Hematopoietic multipotent progenitor cell treated with erythropoietin and hydrocortisone succinate and interleukin-3 and kit ligand, for 4 days (in vitro differentiated cells): Measurements from ENCODE around the gene KLHDC10.
"Not testable (repeated sequence)": the region's sequence is repeated elsewhere in the genome, so short reads cannot be mapped to it uniquely, and the experiment has no call there.

Experiments used
- DNase-seq: peaks from one replicate; pipeline ENCODE4 v3.0.0-alpha.2; 2015

Gene KLHDC10, protein sequence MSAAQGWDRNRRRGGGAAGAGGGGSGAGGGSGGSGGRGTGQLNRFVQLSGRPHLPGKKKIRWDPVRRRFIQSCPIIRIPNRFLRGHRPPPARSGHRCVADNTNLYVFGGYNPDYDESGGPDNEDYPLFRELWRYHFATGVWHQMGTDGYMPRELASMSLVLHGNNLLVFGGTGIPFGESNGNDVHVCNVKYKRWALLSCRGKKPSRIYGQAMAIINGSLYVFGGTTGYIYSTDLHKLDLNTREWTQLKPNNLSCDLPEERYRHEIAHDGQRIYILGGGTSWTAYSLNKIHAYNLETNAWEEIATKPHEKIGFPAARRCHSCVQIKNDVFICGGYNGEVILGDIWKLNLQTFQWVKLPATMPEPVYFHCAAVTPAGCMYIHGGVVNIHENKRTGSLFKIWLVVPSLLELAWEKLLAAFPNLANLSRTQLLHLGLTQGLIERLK

DNA sequence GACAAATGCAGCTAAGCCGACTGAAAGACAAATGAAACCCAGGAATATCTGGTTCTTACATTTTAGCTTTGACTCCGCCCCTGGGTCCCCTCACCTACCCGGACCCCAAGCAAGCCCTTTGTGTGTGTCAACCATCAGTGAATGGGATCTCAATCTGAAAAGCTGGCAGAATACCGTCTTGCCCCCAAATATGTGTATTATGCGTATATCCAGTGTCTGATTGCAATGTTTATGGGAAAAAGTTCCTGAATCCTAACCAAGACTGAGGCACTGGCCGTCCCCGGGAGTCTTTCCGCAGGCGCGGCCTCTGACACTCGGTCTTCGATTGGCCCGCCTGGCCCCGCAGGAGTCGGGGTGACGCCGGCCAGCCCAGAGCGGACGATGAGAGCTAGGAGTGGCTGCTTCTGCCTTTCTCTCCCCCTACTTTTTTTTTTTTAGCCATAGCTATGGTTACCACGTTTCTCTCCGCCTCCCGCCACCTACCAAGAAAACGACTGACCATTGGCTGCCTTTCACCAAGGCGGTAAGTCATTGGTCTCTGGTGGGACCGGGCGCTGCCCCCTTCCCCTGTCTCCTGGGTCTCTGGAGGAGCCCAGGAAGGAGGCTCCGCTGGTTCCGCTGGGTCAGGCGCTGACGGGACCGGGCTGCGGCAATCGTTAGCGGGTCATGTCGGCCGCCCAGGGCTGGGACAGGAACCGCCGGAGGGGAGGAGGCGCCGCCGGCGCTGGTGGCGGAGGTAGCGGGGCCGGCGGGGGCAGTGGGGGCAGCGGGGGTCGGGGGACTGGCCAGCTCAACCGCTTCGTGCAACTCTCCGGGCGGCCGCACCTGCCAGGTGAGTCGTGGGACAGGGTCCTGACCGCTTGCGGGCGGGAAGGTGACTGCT, at the start of gene KLHDC10:
TSS of gene KLHDC10 (plus strand) at position 557 of the 883 bp plus-strand sequence. CDS start at position 667, 110 bp downstream.
- DNase-seq: peak; percentile 99

DNA sequence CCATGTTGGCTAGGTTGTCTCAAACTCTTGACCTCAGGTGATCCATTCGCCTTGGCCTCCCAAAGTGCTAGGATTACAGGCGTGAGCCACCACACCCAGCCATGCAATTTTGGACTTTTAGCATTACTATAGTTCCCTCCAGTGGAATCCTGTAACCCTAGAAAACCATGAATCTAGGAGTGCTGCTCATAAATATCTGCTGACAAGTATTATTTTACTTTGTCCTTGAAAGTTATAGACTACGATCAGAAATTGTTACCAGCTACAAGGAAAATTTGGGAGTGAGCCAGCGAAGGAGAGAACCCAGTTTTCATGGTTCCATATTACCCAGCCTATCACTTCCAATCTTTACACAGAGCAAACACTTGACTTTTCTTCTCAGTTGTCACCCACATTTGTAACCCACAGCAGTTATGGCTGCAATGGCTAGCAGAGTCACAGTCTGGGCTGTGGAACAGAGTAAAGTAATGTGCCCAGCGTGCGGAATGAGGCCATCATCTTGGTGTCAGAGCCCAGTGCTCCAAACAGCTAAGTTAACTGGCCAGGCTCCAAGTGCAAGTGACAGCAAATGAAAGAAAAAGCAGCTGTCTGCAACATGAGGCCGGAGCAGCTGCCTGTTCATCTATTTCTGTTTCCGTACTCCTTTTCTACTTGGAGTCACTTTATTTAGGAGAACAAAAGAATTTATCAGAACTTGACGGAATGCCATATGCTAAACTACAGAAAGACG, 49.1 kb upstream of the KLHDC10 start:
- DNase-seq: no peak

GRCh38 chr7:130022115-130022514, 48.2 kb upstream of the KLHDC10 start:
- DNase-seq: no peak

DNA sequence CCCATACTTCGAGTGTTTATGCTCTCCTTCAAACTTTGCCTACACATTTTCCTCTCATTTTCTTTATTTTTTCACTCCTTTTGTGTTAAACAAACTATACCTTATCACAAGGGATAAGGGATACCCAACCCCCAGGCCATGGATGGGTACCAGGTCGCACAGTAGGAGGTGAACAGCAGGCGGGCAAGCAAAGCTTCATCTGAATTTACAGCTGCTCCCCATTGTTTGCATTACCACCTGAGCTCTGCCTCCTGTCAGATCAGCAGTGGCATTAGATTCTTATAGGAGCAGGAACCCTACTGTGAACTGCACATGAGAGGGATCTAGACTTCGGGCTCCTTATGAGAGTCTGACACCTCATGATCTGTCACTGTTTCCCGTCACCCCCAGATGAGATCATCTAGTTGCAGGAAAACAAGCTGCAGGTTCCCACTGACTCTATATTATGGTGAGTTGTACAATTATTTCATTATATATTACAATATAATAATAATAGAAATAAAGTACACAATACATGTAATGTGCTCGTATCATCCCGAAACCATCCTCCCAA, 47.6 kb upstream of the KLHDC10 start:
- DNase-seq: no peak

- no peak for DNase-seq
These were observed 45.9 kb upstream of the KLHDC10 start for GRCh38 chr7:130024390-130024789.

GRCh38 chr7:130032698-130033097, 37.6 kb upstream of the KLHDC10 start:
- no peak for DNase-seq

- DNase-seq: peak; percentile 42
These were observed 32.6 kb upstream of the KLHDC10 start for GRCh38 chr7:130037703-130038102.

GRCh38 chr7:130040576-130040975, 29.8 kb upstream of the KLHDC10 start:
- DNase-seq: no peak

DNA sequence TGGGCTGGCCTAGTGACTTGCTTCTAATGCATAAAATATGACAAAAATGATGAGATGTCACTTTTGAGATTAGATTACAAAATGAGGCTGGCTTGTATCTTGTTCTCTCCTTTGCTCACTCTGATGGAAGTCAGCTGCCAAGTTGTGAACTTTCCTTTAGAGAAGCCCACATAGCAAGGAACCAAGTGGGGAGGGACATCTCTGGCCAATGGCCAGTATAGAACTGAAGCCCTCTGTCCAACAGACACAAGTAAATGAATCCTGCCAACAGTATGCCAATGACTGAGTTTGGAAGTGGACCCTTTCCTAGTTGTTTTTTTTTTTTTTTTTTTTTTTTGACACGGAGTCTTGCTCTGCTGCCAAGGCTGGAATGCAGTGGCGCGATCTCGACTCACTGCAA, 22.5 kb upstream of the KLHDC10 start:
- no peak for DNase-seq

- DNase-seq: no peak
These were observed 21.4 kb upstream of the KLHDC10 start for GRCh38 chr7:130048906-130049305.

DNA sequence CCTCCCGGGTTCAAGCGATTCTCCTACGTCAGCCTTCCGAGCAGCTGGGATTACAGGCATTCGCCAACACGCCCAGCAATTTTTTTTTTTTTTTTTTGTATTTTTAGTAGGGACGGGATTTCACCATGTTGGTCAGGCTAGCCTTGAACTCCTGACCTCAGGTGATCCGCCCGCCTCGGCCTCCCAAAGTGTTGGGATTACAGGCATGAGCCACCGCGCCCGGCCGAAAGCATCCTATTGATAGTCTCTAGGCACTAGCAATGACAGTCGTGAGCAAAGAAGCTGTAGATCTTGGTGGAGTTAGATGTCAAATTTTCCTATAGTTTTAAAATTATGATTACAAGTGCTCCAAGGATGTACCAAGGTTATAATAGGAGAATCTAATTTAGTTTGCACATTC, 18.1 kb upstream of the KLHDC10 start:
- DNase-seq: not testable (repeated sequence)

DNA sequence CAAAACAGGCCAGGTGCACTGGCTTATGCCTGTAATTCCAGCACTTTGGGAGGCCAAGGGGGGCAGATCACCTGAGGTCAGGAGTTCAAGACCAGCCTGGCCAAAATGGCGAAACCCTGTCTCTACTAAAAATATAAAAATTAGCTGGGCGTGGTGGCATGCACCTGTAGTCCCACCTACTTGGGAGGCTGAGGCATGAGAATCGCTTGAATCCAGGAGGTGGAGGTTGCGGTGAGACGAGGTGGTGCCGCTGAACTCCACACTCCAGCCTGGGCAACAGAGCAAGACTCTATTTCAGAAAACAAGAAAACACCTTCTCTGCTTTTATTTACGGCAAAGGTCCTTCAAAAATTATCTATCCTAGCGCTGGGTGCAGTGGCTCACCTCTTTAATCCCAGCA, 15.1 kb upstream of the KLHDC10 start:
- not testable (repeated sequence) for DNase-seq

GRCh38 chr7:130062246-130062645, 8.1 kb upstream of the KLHDC10 start:
- DNase-seq: no peak

DNA sequence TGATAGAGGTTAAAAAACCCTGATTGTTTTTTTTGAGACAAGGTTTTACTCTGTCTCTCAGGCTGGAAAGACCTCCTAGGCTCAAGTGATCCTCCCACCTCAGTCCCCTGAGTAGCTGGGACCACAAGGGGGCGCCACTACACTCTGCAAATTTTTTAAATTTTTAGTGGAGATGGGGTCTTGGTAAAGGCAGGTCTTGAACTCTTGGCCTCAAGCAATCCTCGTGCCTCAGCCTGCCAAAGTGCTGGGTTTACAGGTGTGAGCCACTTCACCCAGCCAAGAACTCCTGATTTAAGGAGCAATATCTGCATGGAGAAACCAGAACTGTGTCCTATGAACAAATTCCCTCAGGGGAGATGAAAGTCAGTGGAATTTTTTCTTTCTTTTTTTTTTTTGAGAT, 7.3 kb upstream of the KLHDC10 start:
- DNase-seq: peak; percentile 84

- DNase-seq: not testable (repeated sequence)
These were observed 5.8 kb upstream of the KLHDC10 start for GRCh38 chr7:130064580-130064926.

GRCh38 chr7:130065500-130066152, 4.7 kb upstream of the KLHDC10 start:
- DNase-seq: no peak

DNA sequence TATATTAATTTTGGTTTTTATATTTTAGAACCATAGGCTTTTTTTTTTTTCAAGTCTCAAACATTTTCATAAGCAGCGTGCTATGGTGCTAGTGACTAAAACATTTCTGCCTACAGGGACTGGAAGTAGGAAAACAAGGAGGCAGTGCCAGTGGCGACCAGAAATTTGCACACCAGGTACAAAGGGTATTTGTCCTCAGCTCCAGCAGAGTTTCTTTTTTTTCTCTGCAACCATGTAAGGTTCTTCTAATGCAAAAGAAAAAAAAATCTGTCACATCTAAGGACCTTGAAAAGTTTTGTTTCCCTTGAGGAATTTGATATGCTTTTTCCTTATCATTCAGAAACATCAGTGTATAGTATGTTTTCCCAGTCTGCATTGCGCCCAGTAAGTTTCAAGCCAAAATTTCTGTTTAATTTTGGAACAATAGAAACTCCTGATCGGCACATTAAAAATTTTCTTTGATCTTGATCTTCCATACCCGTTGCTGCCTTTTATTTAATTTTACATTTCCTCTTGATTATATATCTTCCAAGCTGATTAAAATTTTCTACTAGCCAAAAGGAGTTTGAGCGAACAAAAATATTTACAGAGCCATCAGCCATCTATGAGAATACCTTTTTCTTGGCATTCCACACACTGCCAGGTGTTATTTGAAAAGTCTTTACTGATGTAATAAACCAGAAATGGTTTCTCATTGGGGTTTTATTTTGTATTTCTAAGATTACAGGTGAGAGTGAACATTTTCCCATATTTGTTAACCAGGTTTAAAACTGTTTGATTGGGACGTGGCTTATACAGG, 956 bp upstream of the KLHDC10 start:
- DNase-seq: no peak

DNA sequence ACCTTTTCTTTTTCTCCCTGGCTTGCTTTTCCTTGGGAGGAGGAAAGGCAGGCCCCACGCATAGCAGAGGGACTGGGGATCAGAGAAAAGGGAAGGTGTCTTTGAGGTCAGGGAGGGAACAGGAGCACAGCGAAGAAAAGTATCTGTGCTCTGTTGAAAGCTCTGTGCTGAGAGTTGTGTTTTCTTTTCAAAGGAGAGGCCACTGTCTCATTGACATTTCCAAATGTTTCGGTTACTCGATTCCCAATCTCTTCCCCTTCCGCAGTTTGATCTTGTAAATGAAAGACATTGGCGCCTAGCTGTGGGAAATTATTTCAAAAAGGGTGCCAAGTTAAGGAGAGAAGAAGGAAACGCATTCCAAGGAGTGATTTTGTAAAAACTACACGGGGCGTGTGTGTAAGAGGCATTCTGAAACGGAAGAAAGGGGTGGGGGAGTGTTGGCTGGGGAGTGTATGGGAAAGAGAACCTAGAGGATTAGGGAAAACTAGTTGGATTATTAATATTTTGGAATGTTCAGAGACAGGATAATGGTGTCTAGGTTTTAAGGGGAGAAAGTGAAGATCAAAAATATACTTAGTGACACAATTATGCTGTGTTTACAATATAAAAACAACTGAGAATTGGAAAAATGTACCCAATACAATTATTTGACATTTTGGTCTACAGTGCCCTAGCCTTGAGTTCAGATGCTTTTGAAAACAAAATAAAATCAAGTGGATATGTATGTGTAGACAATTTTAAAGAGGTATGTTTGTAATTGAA, 708 bp downstream of the KLHDC10 start:
- DNase-seq: peak; percentile 41

DNA sequence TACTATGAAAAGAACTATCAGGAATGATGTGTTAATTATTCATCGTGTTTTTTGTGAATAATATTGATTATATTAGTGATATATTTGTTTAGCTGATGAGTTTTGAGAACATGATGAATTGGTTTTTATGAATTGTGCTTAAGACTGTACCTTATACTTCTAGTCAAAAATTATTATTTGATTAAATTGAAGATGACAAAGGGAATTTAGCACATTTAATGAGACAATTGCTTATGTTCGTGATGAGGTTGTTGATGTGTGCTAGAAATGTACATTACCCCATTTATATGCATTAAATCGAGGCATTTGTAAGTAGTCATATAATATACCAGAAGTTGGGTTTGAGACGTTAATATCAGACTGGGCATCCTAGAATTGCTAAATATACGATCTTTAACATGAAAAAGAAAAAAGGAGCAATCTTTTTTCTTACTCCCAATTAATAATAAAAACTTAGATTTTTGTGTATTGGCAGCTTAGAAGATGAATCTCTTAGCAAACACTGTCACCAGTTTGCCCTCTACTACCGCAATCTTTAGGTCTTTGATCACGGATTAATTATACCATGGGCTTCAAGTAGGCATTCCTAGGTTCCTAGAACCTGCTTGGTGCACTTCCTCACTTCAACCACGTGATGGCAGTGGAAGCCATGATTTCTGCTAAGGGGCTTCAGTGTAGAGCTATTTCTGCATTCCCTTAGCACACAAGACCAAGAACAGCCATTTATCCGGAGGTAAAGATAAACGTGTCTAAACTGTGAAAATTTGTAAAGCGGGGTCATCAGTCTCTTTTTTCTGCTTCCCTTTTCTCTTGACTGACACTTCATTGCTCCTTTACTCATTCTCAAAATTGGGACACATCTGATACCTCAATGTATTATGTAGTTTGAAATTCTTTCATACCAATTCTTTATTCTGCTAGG, 1.6 kb downstream of the KLHDC10 start:
- peak; percentile 94 for DNase-seq
